Activated gamma-delta T cell treated with anti-CD3 and anti-CD28 coated beads, Interleukin-2, amount 50 U/mL, for 16 hours (primary cell): ENCODE measurements around the gene CIDEC.
"Not testable (repeated sequence)": the region's sequence is repeated elsewhere in the genome, so short reads cannot be mapped to it uniquely, and the experiment has no call there.

Experiments
- DNase-seq: peaks from one replicate; pipeline ENCODE4 v3.0.0-alpha.2; 2020; ENCODE audit warnings: low read depth

CIDEC gene

GRCh38 chr3:9901967-9902366 lies 21.9 kb upstream of the CIDEC start:
- no peak for DNase-seq

- DNase-seq: not testable (repeated sequence)
Observed at GRCh38 chr3:9900965-9901415, 20.9 kb upstream of the CIDEC start.

GRCh38 chr3:9899289-9899791 lies 19.3 kb upstream of the CIDEC start:
- no peak for DNase-seq

GRCh38 chr3:9898467-9899241 lies 18.6 kb upstream of the CIDEC start:
- no peak for DNase-seq

- DNase-seq: no peak
Observed at GRCh38 chr3:9897408-9898372, 17.6 kb upstream of the CIDEC start.

- not testable (repeated sequence) for DNase-seq
Observed at GRCh38 chr3:9896755-9897407, 16.8 kb upstream of the CIDEC start.

- not testable (repeated sequence) for DNase-seq
Observed at GRCh38 chr3:9895715-9896114, 15.7 kb upstream of the CIDEC start.

GRCh38 chr3:9893739-9894138 lies 13.7 kb upstream of the CIDEC start:
- DNase-seq: no peak

GRCh38 chr3:9891072-9891622 lies 11.1 kb upstream of the CIDEC start:
- no peak for DNase-seq

- DNase-seq: peak; percentile 84
Observed at GRCh38 chr3:9890249-9891071, 10.4 kb upstream of the CIDEC start, which contains the start of gene JAGN1. Gene JAGN1, plus strand, starts transcription at chr3:9890610. Its CDS starts 113 bp downstream, at chr3:9890723.

- no peak for DNase-seq
Observed at GRCh38 chr3:9889405-9889804, 9.4 kb upstream of the CIDEC start.

GRCh38 chr3:9888540-9888939 lies 8.5 kb upstream of the CIDEC start:
- DNase-seq: no peak

- DNase-seq: no peak
Observed at GRCh38 chr3:9887480-9887879, 7.4 kb upstream of the CIDEC start.

- no peak for DNase-seq
Observed at GRCh38 chr3:9886328-9886727, 6.3 kb upstream of the CIDEC start.

- DNase-seq: no peak
Observed at GRCh38 chr3:9884555-9885165, 4.6 kb upstream of the CIDEC start.

GRCh38 chr3:9883706-9884554 lies 3.9 kb upstream of the CIDEC start:
- DNase-seq: no peak

GRCh38 chr3:9881441-9881840 lies 1.4 kb upstream of the CIDEC start:
- DNase-seq: no peak

- no peak for DNase-seq
Observed at GRCh38 chr3:9878700-9879099, 1.4 kb downstream of the CIDEC start.

GRCh38 chr3:9876991-9877390 lies 3.1 kb downstream of the CIDEC start:
- DNase-seq: no peak
